Measurements from ENCODE around the gene PSME3IP1. TPM values are rescaled to one million over a fixed set of nuclear protein-coding genes. Genes with fewer than 3 reads are reported as not detected.

The PSME3IP1 gene
- total RNA-seq, 5 donors from 2014 or later (not counting 1 experiment from before 2014, with no cell fraction given) = 132 to 145 (median 144) TPM

DNA sequence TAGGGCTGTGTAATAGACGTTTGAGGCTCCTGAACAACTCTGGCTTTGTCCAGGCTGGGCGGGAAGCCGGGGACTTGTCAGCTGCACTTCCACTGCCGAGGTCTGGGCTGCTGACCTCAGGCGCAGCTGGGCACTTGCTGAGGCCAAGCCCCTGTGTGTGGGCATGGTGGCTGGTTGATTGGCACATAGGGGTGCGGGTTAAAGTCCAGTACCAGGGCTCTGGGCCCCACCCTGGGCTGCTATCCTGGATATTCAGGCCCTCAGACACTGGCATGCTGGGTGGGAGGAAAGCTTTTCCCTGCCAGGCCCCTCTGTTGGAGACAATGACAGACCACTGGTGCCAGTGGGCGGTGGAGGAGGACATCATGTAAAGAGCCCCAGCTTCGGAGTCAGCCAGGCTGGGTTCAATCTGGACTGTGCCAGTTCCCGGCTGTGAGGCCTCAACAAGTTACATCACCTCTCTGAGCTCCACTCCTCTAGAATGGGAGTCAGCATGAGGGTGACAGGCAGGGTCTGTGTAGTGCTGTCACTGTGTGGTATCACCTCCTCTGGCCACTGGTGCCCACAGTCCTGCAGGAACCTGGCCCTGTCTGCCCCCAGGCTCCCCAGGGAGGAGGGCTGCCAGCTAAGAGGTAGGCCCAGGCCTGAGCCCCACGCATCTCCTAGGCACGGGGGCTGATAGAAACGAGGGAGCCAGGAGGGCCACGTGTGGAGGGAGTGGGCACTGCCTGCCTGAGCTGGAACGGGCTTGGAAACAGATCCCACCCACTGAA, 42.5 kb downstream of the PSME3IP1 start:
- Histone ChIP-seq H3K27me3 (replicated peaks in 1 of 2; ENCODE audit: control insufficient read depth in 2 of 2, extremely low read depth in 1 of 2, insufficient read depth in 2 of 2, low read length in 1 of 2) (peaks cover 0 to 3% of the 10 kb centered on the region in 2 experiments), H3K27ac (ENCODE audit: low read length) (peak overlapping the region; percentile 59), H3K4me1 (ENCODE audit: control insufficient read depth in 1 of 2, extremely low read depth in 1 of 2, insufficient read depth in 2 of 2, low read length in 2 of 2) (peaks cover 35 to 66% of the 10 kb centered on the region in 2 experiments), H3K9me3 (no peaks in the 10 kb centered on the region), H3K4me3 (ENCODE audit: control insufficient read depth in 1 of 2, extremely low read depth in 1 of 2, low read length in 1 of 2) (no peak overlapping the region), H3K36me3 (ENCODE audit: control insufficient read depth in 2 of 2, extremely low read depth in 1 of 2, insufficient read depth in 1 of 2, low read length in 1 of 2) (peaks cover 3% of the 10 kb centered on the region in 2 donors)
- DNase-seq (no peak), ATAC-seq (replicated peaks in 1 of 4) (no peak)
- ChIA-PET CTCF (interaction anchor here in 1 of 2 donors (0.5 to 1.0 kb wide), 2 partner anchors 59 to 620 kb away, joined by 3 to 4 read pairs; no protein-coding TSS in a partner anchor), POLR2A (no interaction called here)
- H3K9me3 Mint-ChIP-seq = no peaks in the 10 kb centered on the region
- WGBS (ENCODE audit: insufficient coverage) = 94% methylated on average over 7 of the region's 14 CpGs
- peaks cover 54 to 73% (median 67%) of the 10 kb centered on the region in 3 donors for H3K4me1 Mint-ChIP-seq
- peak overlapping the region in 1 of 2 donors; percentile 91 for H3K27ac Mint-ChIP-seq
- no peak overlapping the region for H3K4me3 Mint-ChIP-seq
- H3K36me3 Mint-ChIP-seq = peaks cover 3% of the 10 kb centered on the region
- H3K27me3 Mint-ChIP-seq = no peaks in the 10 kb centered on the region

- ChIA-PET POLR2A (no interaction called here), CTCF (no interaction called here)
- H3K36me3 Mint-ChIP-seq = peaks cover 8% of the 10 kb centered on the region
- peak overlapping the region; percentile 22 to 87 (median 45) for H3K4me3 Mint-ChIP-seq
- Histone ChIP-seq H3K36me3 (ENCODE audit: control insufficient read depth in 2 of 2, extremely low read depth in 1 of 2, insufficient read depth in 1 of 2, low read length in 1 of 2) (peaks cover 3 to 12% of the 10 kb centered on the region in 2 donors), H3K27me3 (replicated peaks in 1 of 2; ENCODE audit: control insufficient read depth in 2 of 2, extremely low read depth in 1 of 2, insufficient read depth in 2 of 2, low read length in 1 of 2) (peaks cover 0 to 3% of the 10 kb centered on the region in 2 experiments), H3K4me3 (ENCODE audit: control insufficient read depth in 1 of 2, extremely low read depth in 1 of 2, low read length in 1 of 2) (no peak overlapping the region), H3K4me1 (ENCODE audit: control insufficient read depth in 1 of 2, extremely low read depth in 1 of 2, insufficient read depth in 2 of 2, low read length in 2 of 2) (peaks cover 31 to 70% of the 10 kb centered on the region in 2 experiments), H3K27ac (ENCODE audit: low read length) (peak overlapping the region; percentile 59), H3K9me3 (no peaks in the 10 kb centered on the region)
- DNase-seq (peak in 15 of 35 experiments; percentile 14 to 52 (median 28)), ATAC-seq (replicated peaks in 1 of 4) (peak; percentile 81 to 96 (median 87))
- no peaks in the 10 kb centered on the region for H3K27me3 Mint-ChIP-seq
- H3K27ac Mint-ChIP-seq = peak overlapping the region; percentile 91 to 97
- H3K4me1 Mint-ChIP-seq = peaks cover 54 to 71% (median 68%) of the 10 kb centered on the region in 3 donors
- H3K9me3 Mint-ChIP-seq = no peaks in the 10 kb centered on the region
- WGBS (ENCODE audit: insufficient coverage) = 46% methylated on average over 11 of the region's 16 CpGs
Measured at GRCh38 chr16:57141822-57142631, 43.8 kb downstream of the PSME3IP1 start.

- CTCF ChIA-PET = interaction anchor here in 1 of 2 donors (0.7 kb wide), 1 partner anchor 15 kb away, joined by 3 read pairs; no protein-coding TSS in a partner anchor
- Mint-ChIP-seq H3K4me3 (peak overlapping the region in 1 of 3 donors; percentile 87), H3K9me3 (no peaks in the 10 kb centered on the region), H3K27ac (peak overlapping the region; percentile 91 to 97), H3K27me3 (no peaks in the 10 kb centered on the region), H3K4me1 (peaks cover 57 to 74% (median 67%) of the 10 kb centered on the region in 3 donors), H3K36me3 (peaks cover 8% of the 10 kb centered on the region)
- peak overlapping the region in 1 of 2 donors; percentile 5 for H3K4me3 ChIP-seq (ENCODE audit: control insufficient read depth in 1 of 2, extremely low read depth in 1 of 2, low read length in 1 of 2)
- peaks cover 34 to 76% of the 10 kb centered on the region in 2 experiments for H3K4me1 ChIP-seq (ENCODE audit: control insufficient read depth in 1 of 2, extremely low read depth in 1 of 2, insufficient read depth in 2 of 2, low read length in 2 of 2)
- DNase-seq (no peak), ATAC-seq (replicated peaks in 1 of 4) (peak in 1 of 4 experiments; percentile 19)
- H3K27ac ChIP-seq (ENCODE audit: low read length) = peak overlapping the region; percentile 59
- H3K27me3 ChIP-seq (replicated peaks in 1 of 2; ENCODE audit: control insufficient read depth in 2 of 2, extremely low read depth in 1 of 2, insufficient read depth in 2 of 2, low read length in 1 of 2) = peaks cover 0 to 3% of the 10 kb centered on the region in 2 experiments
- 94% methylated on average over 6 of the region's 7 CpGs for WGBS (ENCODE audit: insufficient coverage)
- H3K36me3 ChIP-seq (ENCODE audit: control insufficient read depth in 2 of 2, extremely low read depth in 1 of 2, insufficient read depth in 1 of 2, low read length in 1 of 2) = peaks cover 3 to 13% of the 10 kb centered on the region in 2 donors
- POLR2A ChIA-PET = no interaction called here
- no peaks in the 10 kb centered on the region for H3K9me3 ChIP-seq
Measured at GRCh38 chr16:57140931-57141668, 44.7 kb downstream of the PSME3IP1 start.

DNA sequence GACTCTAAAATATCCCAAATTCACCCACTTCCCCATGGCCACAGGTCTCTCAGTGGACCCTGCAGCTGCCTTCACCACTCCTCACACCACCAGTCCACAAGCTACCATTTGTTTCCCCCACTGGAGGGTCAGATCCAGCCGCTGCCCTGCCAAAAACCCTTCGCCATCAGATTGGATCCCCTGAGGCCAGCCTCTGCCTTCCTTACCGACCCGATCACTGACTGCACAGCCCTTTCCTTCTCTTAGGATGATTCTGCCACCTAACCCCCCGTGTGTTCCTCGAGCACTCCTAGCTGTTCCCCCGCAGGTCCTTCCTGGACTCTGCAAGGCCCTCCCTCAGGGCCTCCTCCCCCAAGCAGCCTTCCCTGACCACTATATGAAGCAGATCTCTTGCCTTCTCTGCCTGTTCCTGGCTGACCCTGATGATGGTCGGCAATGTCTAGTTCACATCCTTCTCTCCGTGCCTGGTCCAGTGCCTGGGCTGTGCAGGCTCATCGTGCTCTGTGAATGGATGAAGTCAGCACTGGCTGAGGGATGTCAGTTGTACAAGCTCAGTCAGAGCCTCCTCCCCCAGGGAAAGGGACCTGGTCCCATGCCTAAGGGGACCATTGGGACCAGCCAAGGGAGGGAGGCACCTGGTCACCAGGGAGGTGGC, 47.4 kb downstream of the PSME3IP1 start:
- Mint-ChIP-seq H3K27me3 (no peaks in the 10 kb centered on the region), H3K36me3 (peaks cover 8% of the 10 kb centered on the region), H3K4me3 (peak overlapping the region in 1 of 3 donors; percentile 32), H3K9me3 (no peaks in the 10 kb centered on the region), H3K27ac (peak overlapping the region; percentile 77 to 99), H3K4me1 (peaks cover 71 to 88% (median 78%) of the 10 kb centered on the region in 3 donors)
- no peak for DNase-seq
- Histone ChIP-seq H3K4me1 (ENCODE audit: control insufficient read depth in 1 of 2, extremely low read depth in 1 of 2, insufficient read depth in 2 of 2, low read length in 2 of 2) (peaks cover 47 to 86% of the 10 kb centered on the region in 2 experiments), H3K9me3 (no peaks in the 10 kb centered on the region), H3K27me3 (replicated peaks in 1 of 2; ENCODE audit: control insufficient read depth in 2 of 2, extremely low read depth in 1 of 2, insufficient read depth in 2 of 2, low read length in 1 of 2) (no peaks in the 10 kb centered on the region), H3K4me3 (ENCODE audit: control insufficient read depth in 1 of 2, extremely low read depth in 1 of 2, low read length in 1 of 2) (no peak overlapping the region), H3K27ac (ENCODE audit: low read length) (no peak overlapping the region), H3K36me3 (ENCODE audit: control insufficient read depth in 2 of 2, extremely low read depth in 1 of 2, insufficient read depth in 1 of 2, low read length in 1 of 2) (peaks cover 0 to 13% of the 10 kb centered on the region in 2 donors)
- ChIA-PET CTCF (interaction anchor here in 1 of 2 donors (0.6 kb wide), 2 partner anchors 13 to 26 kb away, joined by 3 read pairs; no protein-coding TSS in a partner anchor), POLR2A (no interaction called here)
- 88% methylated on average over 10 of the region's 10 CpGs for WGBS (ENCODE audit: insufficient coverage)
- no peak for ATAC-seq (replicated peaks in 1 of 4)

DNA sequence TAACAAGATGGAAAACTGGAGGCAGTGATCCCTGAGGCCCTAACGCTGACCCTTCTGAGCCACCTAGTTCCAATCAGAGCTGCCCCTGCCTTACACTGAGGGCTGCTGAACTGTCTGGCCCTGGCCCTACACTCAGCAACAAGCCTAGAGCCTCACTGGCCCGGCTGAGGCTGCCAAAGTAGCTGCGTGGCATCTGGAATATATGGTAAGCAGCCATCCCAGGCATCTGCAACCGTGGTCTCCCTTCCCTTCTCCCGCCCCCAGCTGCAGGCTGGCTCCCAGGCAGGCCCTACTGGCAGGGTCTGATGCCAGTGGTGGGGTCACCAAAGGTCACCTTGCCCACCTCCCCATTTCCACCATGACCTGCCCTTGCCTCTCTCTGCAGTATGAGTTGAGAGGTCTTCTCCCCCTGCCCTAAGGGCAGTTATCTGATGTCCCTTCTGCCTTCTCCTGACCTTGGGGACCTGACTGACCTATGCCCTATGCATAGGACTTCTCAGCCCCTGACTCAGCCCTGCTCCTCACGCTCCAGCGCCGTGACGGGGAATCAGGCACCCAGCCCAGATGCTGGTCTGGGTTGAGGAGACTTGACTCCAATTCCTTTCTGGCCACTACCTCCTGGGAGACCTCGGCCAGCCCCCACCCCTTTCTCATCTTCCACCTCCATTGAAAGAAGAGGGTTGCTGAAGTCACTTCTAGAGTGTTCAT, 48.1 kb downstream of the PSME3IP1 start:
- peaks cover 0 to 13% of the 10 kb centered on the region in 2 donors for H3K36me3 ChIP-seq (ENCODE audit: control insufficient read depth in 2 of 2, extremely low read depth in 1 of 2, insufficient read depth in 1 of 2, low read length in 1 of 2)
- Mint-ChIP-seq H3K4me3 (no peak overlapping the region), H3K4me1 (peaks cover 74 to 88% (median 76%) of the 10 kb centered on the region in 3 donors), H3K36me3 (peaks cover 8% of the 10 kb centered on the region), H3K27me3 (no peaks in the 10 kb centered on the region), H3K9me3 (no peaks in the 10 kb centered on the region), H3K27ac (peak overlapping the region; percentile 77 to 99)
- H3K27ac ChIP-seq (ENCODE audit: low read length) = no peak overlapping the region
- POLR2A ChIA-PET = no interaction called here
- peaks cover 45 to 86% of the 10 kb centered on the region in 2 experiments for H3K4me1 ChIP-seq (ENCODE audit: control insufficient read depth in 1 of 2, extremely low read depth in 1 of 2, insufficient read depth in 2 of 2, low read length in 2 of 2)
- no peak for ATAC-seq (replicated peaks in 1 of 4)
- no peak overlapping the region for H3K4me3 ChIP-seq (ENCODE audit: control insufficient read depth in 1 of 2, extremely low read depth in 1 of 2, low read length in 1 of 2)
- no peaks in the 10 kb centered on the region for H3K9me3 ChIP-seq
- CTCF ChIA-PET = interaction anchor here in 1 of 2 donors (0.6 kb wide), 1 partner anchor 27 kb away, joined by 3 read pairs; no protein-coding TSS in a partner anchor
- DNase-seq = no peak
- H3K27me3 ChIP-seq (replicated peaks in 1 of 2; ENCODE audit: control insufficient read depth in 2 of 2, extremely low read depth in 1 of 2, insufficient read depth in 2 of 2, low read length in 1 of 2) = no peaks in the 10 kb centered on the region
- 84% methylated on average over 7 of the region's 10 CpGs for WGBS (ENCODE audit: insufficient coverage)
